NCI-H1417 treated with DMSO at 0.1 percent for 48 hours (cell line): ENCODE measurements around the gene BTBD19.
"Not testable (repeated sequence)": the region's sequence is repeated elsewhere in the genome, so short reads cannot be mapped to it uniquely, and the experiment has no call there.

Source experiments
- DNase-seq: peaks from one replicate; lab custom pipeline; 2025; lab: John Stamatoyannopoulos, UW

The BTBD19 gene

DNA sequence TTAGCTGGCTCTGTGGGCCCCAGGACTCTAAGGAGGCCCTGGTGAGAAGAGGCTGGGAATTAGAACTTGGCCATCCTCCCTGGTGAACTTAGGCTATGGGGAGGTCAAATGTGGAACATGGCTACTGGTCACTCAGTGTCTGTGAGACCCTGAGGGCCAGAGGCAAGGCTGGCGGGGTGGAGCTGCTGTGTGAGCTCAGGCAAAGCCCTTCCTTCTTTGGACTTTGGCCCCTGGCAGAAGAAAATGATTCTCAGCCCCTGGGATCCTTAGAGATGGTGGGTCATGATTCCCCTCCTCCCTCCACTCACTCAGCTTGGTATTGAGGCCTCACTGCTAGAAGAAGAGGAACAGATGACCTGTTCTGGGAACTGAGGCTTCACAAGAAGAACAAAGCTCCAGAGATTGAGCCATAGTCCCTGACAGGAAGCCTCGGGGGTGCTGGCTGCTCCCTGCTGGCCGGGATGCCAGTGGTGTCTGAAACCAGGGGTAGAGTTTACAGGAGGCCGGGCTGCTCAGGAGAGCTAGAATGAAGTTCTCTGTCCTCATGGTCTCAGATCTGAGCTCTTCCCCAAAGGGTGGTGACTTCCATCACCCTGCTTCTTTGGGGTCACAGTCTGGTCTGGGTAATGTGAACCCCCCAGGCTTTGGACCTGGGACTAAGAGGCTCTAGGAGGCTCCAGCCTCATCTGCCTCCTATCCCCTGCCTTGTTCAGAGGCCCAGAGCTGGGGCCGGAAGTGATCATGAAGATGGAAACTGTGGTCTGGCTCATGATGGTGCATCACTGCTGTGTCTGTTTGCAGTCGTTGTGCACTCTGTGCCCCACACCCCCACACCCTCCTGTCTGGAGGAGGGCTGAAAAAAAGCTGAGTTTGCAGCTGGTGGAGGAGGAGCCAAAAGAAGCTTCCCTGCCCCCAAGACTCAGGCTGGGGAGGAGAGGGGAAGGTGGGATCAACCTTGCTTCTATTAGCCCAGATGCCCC is 905 bp downstream of the BTBD19 start:
- no peak for DNase-seq

DNA sequence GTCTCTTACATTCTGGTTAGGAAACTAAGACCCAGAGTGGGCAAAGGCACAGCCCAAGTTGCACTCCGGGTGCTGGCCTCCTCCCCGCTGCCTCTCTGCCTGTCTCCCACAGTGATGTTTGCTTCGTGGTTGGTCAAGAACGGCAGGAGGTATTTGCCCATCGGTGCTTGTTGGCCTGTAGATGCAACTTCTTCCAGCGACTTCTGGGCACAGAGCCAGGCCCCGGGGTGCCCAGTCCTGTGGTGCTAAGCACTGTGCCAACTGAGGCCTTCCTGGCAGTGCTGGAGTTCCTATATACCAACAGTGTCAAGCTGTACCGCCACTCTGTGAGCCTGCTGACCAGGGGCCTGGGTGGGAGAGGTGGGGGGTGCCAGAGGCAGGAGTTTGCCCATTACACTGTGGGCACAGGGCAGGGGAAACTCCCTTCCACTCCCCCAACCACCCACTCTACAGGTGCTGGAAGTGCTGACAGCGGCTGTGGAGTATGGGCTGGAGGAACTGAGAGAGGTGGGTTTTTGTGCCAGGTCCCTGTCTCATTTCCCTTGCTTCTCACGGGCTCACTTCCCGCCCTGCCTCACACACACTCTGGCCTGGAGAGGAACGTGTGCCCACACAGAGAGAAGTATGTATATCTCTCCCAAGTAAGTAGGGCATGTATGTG is 1.9 kb downstream of the BTBD19 start:
- DNase-seq = no peak

DNA sequence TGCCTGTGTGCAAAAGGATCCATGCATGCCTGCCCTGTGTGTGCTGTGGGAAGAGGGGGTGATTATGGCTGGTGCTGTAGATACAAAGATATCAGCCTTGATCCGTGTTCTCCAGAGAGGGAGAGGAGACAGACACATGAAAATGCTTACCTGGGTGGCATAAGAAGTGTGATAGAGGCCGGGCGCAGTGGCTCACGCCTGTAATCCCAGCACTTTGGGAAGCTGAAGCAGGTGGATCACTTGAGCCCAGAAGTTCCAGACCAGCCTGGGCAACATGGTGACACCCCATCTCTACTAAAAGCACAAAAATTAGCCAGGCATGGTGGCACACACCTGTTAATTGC is 2.4 kb downstream of the BTBD19 start:
- not testable (repeated sequence) for DNase-seq

DNA sequence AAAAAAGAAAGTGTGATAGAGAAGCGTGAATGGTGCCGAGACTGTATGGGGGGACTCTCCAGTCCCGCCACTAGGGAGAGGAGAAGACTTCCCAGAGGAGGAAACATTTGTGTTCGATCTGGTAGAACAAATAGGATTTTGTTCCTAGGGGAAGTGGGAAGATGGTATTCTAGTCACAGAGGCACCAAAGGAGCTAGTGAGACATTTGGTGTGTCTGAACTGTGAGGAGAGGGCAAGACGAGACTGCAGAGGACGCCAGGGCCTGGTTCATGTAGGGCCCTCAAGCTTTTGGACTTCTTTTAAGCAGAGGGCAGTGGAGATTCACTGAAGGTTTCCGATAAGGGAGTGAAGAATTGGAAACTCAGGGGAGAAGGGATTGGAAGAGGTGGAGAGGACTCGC is 2.9 kb downstream of the BTBD19 start:
- no peak for DNase-seq

DNA sequence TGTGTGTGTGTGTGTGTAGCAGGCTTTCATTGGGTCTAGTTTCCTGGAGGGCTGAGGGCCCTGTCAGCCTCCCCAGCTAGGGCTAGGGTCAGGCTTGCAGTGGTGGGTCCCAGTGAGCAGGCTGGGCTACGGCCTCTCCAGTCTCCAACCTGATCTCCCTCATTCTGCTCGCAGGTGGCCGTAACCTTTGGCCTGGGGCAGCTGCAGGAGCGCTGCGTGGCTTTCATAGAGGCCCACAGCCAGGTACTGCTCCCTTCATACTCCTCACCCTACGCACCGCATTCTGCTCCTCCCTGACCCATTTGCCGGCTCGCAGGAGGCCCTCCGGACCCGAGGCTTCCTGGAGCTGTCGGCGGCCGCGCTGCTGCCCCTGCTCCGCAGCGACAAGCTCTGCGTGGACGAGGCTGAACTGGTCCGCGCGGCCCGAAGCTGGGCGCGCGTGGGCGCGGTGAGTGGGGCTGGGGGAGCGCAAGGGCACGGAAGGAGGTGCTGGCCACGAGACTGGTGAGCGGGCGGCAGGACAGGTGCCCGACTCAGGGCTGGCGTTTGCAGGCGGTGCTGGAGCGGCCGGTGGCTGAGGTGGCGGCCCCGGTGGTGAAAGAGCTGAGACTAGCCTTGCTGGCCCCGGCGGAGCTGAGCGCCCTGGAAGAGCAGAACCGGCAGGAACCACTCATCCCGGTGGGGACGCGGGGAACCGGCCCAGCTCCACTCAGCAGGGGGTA is 4.7 kb downstream of the BTBD19 start:
- no peak for DNase-seq

DNA sequence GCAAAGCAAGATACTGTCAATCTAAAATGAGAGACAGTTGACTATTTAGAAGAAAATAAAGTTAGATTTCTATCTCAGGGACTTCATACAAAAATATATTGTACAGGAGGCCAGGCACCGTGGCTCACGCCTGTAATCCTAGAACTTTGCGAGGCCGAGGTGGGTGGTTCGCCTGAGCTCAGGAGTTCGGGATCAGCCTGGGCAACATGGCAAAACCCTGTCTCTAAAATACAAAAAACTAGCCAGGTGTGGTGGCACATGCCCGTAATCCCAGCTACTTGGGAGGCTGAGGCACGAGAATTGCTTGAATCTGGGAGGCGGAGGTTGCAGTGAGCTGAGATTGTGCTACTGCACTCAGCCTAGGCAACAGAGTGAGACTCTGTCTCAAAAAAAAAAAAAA is 7.6 kb downstream of the BTBD19 start:
- not testable (repeated sequence) for DNase-seq

DNA sequence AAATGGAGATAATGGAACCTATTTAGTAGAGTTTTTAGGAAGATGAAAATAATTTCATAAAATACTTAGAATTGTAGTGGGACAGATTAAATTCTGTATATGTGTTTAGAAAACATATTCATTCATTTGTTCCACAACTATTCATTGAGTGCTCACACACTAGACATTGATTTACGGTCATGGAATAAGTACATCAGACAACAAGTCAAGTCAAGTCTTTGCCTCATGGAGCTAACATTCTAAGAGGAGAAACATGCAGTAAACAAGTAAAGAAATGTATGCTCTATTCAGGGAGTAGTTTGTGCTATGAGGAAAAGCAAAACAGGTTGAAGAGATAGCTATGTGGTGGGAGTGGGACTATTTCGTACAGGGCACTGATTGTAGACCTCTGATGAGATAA is 9.0 kb downstream of the BTBD19 start:
- DNase-seq = no peak

DNA sequence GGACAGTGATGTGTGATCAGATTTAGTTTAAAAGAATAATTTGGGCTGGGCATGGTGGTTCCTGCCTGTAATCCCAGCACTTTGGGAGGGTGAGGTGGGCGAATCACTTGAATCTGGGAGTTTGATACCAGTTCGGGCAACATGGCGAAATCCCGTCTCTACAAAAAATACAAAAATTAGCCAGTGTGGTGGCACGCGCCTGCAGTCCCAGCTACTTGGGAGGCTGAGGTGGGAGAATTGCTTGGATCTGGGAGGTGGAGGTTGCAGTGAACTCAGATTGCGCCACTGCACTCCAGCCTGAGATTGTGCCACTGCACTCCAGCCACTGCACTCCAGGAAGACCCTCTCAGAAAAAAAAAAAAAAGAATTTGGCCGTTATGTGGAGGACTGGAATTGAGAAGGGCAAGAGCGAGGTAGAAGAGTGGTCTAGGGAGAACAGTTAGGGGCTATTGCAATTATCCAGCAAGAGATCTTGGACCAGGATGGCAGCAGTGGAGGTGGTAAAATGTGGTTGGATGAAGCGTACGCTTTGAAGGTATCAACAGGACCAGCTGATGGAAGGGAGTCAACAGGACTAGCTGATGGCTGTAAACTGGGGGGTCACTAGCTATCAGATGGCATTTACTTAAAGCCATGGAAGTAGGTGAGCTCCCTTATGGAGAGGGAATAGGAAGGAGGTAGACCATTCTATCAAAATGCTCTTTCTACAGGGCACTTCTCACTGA is 9.6 kb downstream of the BTBD19 start:
- DNase-seq = no peak

DNA sequence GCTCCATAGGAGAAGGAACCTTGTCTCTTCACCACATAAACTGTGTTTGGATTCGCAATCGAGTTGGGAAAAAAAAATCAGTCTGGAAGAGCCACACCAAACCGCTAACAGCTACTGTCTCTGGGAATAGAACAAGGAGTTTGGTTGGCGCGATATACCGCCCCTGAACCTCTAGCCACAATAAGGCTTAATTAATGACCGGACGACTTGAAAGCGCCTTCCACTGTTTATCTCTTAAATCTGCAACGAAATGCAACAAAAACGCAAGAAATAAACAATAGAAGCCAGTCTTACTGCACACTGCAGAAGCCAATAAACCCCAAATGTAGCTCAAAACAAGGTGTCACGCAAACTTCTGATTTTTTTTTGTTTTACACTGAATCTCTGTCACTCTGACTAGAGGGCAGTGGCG is 10.9 kb downstream of the BTBD19 start:
- no peak for DNase-seq

DNA sequence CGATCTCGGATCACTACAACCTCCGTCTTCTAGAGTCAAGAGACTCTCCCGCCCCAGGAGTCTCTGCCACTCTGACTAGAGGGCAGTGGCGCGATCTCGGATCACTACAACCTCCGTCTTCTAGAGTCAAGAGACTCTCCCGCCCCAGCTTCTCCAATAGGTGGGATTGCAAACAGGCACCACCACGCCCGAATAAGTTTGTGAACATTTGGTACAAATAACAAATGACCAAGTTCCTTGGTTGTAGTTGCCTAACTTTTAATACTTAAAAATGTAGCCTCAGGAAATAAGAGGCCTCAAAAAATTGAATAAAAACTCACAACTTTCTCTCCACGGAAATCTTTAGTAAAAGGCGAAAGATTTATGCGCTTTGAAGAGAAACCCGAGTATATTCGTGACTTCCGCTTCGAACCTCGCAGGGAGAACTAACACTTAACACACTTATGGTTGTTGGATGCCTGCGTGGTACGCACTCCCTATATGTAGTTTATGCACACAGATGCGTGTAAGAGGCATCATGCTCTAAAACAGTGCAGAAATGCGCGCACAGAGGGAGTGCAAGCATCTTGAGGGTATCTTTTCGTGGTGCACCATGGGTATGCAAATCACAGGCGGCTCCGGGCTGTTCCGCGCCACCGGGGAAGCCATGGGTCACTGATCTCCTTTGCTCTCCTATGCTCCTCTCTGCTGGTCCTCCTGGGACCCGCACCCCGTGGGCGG is 11.4 kb downstream of the BTBD19 start:
- no peak for DNase-seq

DNA sequence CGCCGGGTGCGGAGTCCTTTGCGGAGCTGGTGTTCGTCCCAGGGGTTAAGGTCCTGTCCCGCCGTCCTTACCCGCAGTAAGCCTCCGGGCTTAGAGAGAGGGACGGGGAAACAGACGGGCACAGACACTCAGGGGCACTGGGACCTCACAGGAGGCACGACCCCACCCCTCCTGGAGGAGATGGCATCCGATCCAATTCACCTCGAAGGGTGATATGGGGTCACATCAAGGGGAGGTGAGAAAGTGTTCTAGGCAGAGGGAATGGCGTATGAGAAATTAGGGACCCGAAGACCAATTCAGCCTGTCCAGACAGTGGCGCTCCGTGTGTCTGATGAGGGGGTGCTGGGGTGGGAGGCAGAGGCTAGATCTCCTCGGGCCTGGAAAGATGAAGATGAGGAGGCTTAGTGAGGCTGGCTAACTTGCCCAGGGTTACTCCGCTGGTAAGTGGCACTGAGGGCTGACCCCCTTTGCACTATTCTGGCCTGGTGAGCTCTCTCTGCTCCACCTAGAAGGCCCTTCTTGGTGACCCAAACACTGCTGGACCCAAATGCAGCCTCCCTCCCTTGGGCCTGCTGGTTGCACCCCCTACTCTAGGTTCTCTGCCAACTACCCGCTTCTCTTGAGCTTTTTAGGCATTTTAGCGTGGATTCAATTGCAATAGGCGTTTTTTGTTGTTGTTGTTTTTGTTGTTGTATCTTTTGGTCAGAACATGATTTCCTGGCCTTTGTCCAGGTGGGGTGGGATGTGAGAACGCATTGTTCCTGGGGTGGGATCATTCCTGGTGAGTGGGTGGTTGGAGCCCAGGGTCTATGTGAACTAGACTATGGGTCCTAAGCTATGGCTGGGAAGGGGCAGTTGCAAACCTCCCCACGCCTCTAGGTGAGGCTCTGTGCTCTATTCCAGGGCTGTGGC is 12.3 kb downstream of the BTBD19 start:
- no peak for DNase-seq

DNA sequence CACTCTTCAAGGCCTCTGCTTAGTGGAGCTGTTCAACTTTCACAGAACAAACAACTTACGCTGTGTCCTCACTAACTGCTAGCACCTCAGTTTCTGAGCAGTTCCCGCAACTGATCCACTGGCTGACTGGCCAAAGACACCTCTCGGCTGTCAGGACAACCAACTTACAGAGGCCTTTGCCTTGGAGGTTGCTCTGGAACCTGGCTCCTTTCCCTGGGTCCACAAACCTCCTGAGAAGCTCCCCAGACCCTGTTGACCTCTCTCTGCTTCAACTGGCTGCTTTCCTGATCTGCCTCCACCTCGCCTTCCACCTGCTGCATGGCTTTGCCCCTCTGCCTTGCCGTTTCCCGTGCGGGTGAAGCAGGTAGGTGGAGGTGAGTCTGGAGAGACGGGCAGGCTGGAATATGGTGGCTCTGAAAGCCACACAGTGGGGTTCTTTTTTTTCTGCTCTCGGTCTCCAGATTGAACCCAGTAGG is 13.0 kb downstream of the BTBD19 start:
- DNase-seq = no peak

DNA sequence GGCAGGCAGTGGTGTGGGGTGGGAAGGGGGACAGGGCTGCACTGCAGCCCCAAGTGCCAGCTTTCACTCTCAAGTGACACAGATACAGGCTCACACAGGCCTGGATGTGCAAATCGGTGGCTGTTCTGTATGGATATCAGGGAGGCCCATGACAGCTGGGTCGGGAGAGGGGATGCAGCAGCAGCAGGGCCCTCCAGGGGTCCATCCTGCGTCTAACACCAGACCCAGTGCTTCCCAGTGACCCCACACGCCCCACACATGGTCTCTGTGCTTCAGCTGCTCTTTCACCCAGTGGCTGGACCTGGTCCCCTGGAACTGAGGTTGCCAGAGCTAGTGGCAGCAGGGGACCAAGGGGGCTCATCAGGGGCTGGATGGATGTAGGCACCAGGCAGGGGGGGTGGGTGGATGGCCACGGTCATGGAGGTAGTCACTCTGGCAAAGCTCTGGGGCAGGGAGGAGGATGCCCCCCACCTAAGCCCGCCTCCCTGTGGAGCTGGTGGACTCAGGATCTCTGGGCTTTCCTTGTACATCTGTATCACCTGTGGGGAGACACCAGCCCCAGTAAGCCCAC is 13.9 kb downstream of the BTBD19 start:
- DNase-seq = no peak

DNA sequence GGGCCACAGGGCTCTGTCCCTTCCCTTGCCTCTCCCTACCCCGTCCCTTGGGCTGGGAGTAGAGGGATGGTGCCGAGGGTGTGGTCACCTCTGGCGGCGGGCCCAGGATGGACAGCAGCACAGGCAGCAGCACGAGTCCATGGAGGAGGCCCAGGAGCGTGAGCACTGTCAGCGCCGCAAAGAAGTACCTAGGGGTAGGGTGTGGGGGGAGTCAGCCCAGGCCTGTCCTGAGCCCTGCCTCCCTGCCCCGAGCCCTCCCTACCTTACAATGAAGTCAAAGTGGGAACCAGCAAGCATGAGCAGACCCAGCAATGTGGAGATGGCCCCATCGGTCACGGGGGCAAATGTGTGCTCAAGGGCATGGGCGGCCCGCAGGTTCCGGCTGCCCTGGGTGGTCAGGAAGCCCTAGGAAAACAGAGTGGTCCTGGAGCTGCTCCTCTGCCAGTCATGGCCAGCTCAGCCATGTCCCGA is 14.7 kb downstream of the BTBD19 start:
- DNase-seq = no peak

DNA sequence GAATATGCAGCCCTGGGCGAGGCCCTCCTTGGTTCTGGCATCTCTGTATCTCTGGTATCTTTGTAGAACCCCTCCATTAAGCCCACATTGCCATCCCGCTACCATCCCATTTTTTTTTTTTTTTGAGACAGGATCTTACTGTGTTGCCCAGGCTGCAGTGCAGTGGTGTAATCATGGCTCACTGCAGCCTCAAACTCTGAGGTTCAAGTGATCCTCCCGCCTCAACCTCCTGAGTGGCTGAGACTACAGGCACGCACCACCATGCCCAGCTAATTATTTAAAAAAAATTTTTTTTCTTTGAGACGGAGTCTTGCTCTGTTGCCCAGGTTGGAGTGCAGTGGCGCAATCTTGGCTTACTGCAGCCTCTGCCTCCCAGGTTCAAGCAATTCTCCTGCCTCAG is 16.1 kb downstream of the BTBD19 start:
- DNase-seq = not testable (repeated sequence)

DNA sequence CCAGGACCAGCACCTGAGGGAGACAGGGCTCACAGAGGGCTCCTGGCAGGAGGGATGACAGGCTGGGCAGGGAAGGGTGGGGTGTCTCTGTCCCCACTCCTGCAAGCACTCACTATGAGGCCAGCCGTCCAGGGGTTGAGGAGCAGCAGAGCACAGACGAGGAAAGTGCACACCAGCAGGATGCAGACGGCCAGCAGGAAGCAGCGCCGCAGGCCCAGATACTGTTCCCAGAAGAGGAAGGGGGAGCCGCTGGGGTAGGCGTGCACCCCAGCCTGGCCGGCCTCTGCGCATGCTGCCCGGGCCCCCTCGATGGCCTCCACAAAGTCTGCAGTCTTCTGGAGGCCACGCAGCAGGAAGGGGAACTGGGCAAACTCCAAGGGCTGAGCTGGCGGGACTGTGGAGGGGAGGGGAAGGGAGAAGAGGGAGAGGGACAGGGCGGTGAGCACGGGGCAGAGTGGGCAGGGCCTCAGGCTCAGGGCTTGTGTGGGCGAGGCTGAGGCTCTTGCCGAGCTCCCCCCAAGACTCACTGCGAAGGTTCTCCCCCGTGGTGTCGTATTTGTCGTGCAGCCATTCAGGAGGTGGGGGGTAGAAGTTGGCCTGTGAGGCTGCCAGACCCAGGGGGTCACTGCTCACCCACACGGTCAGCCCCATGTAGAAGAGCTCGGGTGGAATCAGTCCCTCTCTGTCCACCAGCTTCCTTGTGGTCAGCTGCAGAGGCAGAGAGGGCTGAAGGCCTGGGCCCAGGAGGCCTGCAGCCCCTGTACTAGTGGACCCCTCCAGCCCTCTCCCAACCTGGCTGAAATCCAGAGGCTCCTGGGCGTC is 18.3 kb downstream of the BTBD19 start:
- DNase-seq = no peak

DNA sequence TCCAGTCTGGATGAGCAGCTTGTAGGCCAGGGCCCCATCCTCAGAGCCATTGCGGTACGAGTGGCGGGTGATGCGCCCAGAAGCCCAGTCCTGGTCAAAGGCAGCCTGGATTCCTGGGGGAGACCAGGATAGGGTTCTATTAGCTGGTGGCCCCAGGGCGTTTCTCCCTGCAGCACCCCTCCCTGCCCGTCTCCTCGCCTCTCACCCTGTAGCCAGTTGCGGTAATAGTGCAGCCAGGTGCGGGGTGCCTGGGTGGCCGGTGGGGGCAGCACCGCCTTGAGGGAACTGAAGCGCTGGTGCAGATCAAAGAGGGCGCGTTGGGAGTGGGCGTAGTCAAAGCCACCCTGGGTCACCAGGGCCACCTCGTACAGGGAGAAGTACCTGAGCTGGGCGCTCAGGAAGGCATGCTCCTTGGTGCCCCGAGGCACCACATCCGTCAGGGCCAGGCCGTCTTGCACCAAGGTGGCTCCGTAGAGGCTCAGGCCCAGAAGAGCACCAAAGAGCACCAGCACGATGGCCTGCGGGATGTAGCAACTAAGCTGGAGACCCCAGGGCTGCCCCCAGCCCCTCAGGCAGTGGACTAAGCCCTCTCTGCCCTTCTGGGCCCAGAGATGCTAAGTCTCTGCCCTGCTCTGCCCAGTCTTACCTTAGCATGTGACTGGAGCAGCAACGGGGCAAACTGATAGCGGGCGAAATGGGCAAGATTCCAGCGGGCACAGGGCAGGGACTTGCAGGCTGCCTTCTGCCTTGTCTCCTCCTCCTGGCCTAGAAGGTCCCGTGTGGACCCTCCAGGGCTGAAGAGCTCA is 19.1 kb downstream of the BTBD19 start:
- DNase-seq = no peak
